NCI-H774 (cell line): Measurements from ENCODE around the gene SHB.

Experiments
- DNase-seq: peaks from one replicate; lab custom pipeline; 2025; lab: John Stamatoyannopoulos, UW

The SHB gene

GRCh38 chr9:38042626-38043357 is 26.2 kb downstream of the SHB start:
- DNase-seq = no peak

DNA sequence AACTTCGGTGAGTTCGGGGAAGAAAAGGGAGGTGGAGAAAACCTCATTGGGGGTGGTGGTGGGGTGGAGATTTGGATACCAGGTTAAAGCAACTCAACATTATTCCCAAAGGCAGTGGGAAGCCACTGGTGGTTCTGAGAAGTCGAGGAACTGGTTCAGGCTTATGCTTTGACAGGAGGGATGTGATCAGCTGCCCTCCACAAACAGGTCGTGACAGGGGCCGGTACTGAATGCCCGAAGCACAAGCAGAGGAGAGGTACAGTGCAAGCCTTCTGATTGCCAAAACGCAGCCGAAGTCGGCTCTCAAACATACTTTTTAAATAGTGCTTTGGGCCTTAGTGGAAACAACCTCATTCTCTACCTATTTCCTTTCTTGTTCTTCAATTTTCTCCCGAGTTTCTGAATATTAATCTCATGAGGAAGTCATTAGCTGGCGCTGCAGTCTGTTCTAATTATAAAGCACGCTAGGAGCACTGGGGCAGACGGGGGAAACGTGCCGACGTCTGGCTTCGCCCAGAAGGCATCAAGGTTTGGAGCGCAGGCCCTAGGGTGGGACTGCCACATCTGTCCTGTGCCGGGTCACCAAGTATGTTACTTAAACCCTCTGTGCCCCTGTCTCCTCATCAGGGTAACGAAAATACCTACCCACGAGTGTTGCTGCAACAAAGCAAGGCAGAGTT is 27.3 kb downstream of the SHB start:
- DNase-seq = no peak

DNA sequence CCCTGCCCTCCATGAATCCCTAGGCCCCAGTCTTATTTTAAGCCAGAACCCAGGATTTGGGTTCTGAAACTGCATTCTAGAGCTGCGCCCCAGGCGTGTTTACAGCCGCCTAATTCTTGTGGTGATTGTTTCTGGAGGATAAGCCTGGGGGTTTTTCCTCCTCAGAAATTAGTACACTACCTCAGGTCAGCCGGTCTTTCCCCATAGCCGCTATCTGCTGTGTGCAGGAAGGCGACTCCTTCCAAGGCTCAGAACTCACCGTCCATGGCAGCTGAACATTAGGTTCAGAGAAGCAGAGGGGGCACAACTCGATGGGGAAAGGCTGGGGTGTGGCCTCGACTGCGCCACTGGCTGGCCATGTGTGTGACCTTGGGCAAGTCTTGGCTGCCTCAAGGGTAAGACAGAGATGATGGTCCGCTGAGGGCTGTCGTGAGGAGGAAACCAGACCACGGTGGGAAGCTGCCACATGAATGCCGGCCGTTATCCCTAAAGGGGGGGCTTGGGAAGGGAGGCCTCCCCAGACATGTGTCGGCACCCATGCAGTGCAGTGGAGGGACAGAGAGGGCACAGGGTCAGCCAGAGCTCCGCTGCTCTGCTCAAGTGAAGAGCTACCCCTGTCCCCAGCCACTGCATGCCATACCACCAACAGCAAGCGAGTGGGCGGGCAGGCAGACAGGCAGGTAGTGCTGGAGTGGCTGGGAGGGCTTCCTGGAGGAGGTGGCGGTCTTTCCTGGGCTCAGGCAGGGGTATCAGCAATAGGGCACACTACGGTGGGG is 28.9 kb downstream of the SHB start:
- no peak for DNase-seq

DNA sequence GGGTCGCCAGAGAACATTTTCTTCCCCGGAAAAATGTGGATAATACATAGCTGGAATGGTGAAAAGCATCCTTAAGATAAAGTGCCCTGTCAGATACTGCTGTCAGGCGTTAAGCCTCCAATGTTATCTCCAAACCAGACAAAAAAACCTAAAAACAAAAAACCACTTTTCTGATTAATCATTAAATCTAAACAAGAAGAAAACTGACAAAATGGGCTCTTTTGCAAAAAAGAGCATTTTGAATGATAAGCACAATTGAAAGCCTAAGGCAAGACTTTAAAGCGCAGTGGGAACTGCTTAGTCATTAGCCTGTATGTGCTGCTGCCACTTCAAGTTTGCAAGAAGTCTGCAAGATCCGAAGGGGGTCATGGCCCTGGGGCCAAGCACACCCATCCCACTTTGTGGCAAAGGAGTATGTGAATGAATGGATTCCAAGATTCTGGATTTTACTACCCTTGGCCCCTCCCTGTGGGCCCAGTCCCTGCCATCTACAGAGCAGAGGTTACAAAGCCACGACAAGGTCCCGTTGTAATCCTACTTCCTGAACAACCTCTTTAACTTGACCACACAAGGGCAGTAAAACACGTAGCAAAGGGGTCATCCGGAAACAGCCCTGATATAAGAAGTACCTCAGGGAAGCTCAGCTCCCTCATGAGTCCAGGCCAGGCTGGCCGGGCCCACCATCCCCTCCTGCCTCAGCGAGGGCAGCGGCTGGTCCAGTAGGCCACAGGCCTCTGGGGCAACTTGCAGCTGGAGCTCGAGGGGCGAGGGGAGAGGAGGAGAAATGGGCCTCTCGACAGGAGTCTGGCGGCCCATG is 29.7 kb downstream of the SHB start:
- no peak for DNase-seq

- DNase-seq = no peak
Observed at GRCh38 chr9:38038307-38039089, 30.5 kb downstream of the SHB start.

GRCh38 chr9:38037981-38038306 is 31.1 kb downstream of the SHB start:
- DNase-seq = no peak

GRCh38 chr9:38036359-38037084 is 32.5 kb downstream of the SHB start:
- no peak for DNase-seq

GRCh38 chr9:38035873-38036272 is 33.2 kb downstream of the SHB start:
- DNase-seq = no peak

GRCh38 chr9:38033941-38034340 is 35.1 kb downstream of the SHB start:
- no peak for DNase-seq

DNA sequence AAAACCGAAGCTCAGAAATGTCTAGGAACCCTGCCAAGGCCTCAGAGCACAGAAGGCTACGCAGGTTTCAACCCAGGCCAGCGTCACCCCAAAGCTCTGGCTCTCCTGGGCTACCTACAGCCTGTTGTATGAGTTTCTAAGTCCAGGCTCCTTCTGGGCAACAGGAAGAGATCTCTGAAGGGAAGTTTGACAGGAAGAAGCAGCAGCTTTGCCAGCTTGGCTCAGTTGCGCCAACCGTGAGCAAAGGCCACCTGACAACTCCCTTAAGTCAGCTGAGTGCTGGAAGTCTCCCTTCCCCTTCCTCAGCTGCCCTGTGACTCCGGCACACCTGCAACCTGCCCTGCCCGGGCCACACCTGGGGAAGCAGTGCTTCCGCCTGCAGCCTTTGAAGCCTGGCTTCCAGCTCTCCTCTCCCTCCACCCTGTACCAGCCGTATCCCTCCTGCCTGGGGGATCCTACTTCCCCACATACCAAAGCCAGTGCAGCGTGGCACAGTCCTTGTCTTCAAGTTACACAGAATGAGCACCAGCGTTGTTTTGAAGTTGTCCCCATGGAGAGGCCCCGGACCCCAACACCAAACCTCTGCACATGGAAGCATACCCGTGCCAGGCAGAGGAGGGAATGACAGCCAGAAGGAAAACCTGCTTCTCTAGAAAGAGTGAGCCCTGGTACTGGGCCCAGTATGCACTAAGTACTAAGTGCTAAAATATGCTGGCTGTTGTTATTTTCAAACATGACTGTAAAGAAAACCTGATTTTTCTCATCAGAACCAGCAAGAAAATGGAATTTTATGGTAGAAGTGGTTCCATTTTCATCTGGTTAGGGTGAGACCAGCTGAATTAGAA is 36.5 kb downstream of the SHB start:
- no peak for DNase-seq

- DNase-seq = no peak
Observed at GRCh38 chr9:38031594-38031993, 37.4 kb downstream of the SHB start.

GRCh38 chr9:38030658-38031057 is 38.4 kb downstream of the SHB start:
- DNase-seq = no peak

- no peak for DNase-seq
Observed at GRCh38 chr9:38029915-38030638, 39.0 kb downstream of the SHB start.

DNA sequence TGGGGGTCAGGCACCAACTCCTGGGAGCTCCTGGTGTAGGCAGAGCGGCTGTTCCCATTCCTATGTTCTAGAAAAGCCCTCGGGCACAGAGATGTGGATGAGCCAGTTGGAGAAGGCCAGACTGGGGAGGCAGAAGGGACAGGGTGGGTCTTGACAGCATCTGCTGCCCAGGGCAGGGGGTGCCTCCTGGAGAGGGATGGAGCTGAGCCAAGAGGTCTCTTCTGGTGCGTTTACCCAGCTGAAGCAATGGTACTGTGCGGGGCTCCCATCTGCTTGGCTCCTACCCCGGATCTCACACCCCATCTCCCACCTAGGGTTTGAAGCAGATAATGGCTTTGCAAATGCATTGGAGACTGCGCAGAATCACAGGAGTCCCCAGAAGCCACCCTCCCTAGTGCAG is 41.3 kb downstream of the SHB start:
- DNase-seq = no peak

DNA sequence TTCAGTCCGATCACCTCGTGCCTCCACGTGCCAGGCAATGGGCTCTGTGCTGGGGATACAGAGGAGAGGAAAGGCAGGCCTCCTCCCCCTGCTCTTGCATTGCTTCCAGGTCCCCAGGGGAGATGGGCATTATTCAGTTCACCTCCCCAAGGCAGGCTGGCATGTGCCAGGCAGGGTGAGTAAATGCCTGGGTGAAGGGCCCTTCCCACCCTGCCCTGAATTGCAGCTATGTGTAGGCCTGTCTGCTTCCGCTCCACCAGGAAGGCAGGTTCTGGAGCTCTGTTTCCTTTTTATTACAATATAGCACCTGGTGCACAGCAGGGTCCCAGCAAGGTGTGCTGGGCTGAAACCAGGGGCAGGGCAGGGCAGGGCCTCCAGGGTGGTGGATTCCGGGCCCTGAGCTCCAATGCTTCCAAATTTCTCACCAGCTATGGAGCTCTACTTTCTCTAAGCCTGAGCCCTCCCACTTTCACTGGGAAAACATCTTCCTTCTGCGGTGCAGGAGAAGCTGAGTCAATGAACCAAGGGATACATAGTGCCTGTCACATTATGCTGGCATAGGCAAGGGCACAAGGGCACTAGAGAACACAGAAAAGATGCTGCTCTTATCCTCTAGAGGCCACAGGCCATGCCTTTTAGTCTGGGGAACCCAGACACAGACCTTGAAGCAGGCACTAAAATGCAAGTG is 42.0 kb downstream of the SHB start:
- peak; percentile 46 for DNase-seq

DNA sequence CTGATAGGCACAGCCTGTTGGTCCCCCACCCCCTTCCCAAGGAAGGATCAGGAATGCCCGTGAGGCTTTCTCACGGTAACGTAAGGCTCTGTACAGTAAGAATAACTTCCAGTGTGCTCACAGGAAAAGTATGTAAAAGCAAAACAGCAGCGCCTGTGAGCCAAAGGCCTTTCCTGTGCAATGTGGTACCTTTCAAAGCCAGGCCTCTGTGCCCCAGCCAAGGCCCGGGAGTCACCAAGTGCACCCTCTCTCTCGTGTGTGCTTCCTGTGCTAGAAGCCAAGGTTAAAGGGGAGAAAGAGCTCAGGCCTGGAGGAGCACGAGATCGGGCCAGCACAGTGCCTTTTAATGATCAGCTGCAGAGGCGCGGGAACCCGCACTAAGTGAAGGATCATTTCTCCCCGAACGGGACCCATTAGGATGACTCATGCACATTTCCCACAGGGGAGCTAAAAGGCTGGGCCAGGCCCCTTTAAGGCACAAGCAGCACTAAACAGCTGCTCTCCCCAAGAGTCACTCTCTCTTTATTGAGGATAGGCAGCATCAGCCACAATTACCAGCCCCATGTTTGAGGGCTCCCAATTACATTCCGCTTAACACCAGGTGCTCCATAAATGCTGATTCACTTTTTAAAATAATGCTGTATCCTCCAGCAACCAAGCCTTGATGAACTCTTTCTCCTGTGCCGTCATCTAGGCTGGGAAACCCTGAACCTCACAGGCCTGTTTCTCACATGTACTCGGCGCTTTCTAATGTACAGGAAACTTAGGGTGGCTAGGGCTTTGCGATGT is 42.8 kb downstream of the SHB start:
- peak; percentile 45 for DNase-seq

GRCh38 chr9:38025166-38025565 is 43.9 kb downstream of the SHB start:
- DNase-seq = no peak
